ENCODE results near the gene DHRS7C. TPM values are rescaled to one million over a fixed set of nuclear protein-coding genes. Genes with fewer than 3 reads are reported as not detected.

DHRS7C gene
- total RNA-seq, 1 donor: not detected

DNA sequence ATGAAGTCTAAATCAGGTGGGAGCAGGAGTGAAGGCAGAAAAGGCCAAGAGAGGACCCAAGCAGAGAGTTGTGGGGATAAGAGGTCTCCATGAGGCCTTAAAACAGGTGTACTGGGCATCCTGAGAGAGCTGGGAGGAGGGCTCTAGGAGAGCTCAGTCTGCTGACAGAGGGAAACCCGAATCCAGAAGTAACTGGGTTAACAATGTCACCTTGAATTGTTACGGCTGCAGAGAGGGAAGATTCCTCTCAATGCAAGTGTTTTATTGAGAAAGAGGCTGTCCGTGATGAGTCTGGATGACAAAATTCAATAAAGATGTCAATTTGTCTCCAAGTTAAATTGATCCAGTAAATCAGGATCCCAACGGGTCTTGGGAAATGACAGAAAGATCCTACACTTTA lies 8.3 kb downstream of the DHRS7C start:
- no peak overlapping the region for H3K4me3 ChIP-seq (ENCODE audit: low read depth, low read length)
- TF ChIP-seq, protein P1, sequence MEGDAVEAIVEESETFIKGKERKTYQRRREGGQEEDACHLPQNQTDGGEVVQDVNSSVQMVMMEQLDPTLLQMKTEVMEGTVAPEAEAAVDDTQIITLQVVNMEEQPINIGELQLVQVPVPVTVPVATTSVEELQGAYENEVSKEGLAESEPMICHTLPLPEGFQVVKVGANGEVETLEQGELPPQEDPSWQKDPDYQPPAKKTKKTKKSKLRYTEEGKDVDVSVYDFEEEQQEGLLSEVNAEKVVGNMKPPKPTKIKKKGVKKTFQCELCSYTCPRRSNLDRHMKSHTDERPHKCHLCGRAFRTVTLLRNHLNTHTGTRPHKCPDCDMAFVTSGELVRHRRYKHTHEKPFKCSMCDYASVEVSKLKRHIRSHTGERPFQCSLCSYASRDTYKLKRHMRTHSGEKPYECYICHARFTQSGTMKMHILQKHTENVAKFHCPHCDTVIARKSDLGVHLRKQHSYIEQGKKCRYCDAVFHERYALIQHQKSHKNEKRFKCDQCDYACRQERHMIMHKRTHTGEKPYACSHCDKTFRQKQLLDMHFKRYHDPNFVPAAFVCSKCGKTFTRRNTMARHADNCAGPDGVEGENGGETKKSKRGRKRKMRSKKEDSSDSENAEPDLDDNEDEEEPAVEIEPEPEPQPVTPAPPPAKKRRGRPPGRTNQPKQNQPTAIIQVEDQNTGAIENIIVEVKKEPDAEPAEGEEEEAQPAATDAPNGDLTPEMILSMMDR (IDR thresholded peaks at IDR 0.05; ENCODE audit: insufficient read depth, low read length): no peak
- no peak for DNase-seq (ENCODE audit: low read depth)

DNA sequence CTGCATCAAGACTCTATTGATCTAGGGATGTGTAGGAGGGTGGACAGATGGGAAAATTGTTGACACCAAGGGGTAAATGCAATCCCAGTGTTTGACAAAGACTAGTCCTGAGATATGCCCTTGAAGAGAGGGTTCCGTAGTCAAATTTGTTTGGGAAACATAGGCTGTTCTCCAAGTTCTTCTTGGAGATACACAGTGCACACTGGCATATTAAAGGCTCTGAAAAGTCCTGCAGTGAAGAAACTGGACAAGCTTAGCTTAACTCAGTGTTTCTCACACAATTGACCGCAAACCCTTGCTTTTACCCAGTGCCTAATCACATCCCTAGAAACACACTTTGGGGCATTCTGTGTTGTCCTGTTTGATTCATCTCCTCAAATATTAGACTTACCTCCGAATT lies 10.8 kb downstream of the DHRS7C start:
- no peak overlapping the region for H3K4me3 ChIP-seq (ENCODE audit: low read depth, low read length)
- no peak for DNase-seq (ENCODE audit: low read depth)
- TF ChIP-seq, protein P1 (IDR thresholded peaks at IDR 0.05; ENCODE audit: insufficient read depth, low read length): no peak

DNA sequence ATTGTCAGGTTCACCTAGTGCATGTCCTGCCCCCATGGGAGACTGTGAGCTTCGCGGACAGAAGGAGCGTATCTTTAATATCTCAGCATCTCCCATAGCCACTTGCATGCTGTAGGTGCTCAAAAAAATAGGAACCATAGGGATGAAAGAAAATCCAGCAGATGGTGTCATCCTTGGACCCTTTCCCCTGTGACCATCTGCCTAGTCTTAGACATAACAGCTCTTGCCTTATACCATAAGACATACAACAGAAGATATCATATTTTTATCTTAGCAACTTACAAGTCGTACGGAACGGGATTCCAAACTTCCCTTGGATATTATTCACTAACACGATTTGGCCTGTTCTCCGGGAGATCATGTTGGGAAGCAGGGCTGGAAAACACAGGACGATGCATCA lies 14.5 kb downstream of the DHRS7C start:
- TF ChIP-seq, protein P1 (IDR thresholded peaks at IDR 0.05; ENCODE audit: insufficient read depth, low read length): no peak
- no peak overlapping the region for H3K4me3 ChIP-seq (ENCODE audit: low read depth, low read length)
- no peak for DNase-seq (ENCODE audit: low read depth)

DNA sequence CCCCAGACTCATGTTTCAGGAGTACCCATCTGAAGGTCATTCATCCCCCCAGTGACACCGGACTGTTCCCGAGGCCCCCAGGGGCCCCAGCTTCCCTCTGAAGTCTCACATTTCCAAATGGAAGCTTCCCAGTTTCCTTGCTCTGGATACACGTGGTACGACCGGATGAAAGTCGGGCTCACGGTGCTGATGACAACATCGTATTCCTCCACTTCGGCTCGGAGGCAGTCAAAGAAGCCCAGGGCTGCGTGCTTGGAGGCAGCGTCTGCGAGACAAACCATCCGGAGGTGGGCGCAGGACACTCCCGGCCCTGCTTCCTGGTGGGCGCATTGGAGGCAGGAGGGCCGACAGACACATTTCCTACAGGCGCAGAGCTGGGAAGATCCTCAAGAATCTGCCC lies 18.7 kb downstream of the DHRS7C start:
- no peak for DNase-seq (ENCODE audit: low read depth)
- TF ChIP-seq, protein P1 (IDR thresholded peaks at IDR 0.05; ENCODE audit: insufficient read depth, low read length): no peak
- no peak overlapping the region for H3K4me3 ChIP-seq (ENCODE audit: low read depth, low read length)

DNA sequence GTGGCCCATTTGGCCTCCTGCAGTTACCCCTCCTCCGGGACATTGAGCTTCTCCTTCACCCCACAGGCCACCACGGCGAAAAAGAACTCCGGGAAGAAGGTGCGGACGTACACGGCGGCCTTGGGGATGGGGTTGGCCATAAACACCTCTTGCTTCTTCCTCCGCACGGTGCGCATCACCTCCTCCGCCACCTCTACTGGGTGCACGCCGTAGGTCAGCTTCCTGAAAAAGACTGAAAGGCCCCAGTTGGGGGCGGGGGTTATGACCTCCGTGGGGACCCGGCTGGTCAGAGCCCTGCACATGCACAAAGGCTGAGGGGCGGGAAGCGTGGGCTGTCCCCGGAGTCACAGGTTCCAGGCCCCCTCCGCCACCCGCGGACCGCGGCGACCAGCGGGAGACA lies 19.9 kb downstream of the DHRS7C start:
- no peak overlapping the region for H3K4me3 ChIP-seq (ENCODE audit: low read depth, low read length)
- TF ChIP-seq, protein P1 (IDR thresholded peaks at IDR 0.05; ENCODE audit: insufficient read depth, low read length): no peak
- no peak for DNase-seq (ENCODE audit: low read depth)

DNA sequence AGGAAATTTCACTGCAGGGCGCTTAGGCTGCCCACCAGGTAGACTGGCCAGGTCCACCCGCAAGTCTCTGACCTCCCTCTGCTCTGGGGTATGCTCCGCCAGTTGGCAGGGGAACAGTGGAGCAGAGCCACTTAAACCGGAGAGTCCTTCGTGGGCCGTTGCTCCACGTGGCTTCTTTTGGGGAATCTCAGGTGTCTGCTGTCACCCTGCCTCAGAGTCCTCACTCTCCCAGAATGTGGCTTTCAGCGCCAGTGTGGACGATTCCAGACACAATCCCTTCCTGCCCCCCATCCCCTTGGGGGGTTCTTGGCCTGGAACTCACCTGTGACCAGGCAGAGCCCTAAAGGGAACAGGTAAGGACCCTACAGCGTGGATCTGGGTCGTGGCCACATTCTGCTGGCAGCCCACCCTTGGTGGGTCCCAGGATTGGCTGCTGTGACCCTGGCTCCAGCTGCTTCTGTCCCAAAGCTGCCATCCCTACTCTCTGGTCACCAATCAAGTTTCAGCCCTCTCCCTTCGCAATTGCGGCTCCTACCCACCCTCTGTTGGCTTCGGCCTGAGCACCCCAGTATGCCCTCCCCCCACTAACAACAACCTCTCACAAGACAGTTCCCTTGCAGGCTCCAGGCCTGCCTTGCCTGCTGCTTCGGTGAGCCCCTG lies 22.2 kb downstream of the DHRS7C start:
- TF ChIP-seq, protein P1 (IDR thresholded peaks at IDR 0.05; ENCODE audit: insufficient read depth, low read length): no peak
- DNase-seq (ENCODE audit: low read depth): no peak
- H3K4me3 ChIP-seq (ENCODE audit: low read depth, low read length): no peak overlapping the region

DNA sequence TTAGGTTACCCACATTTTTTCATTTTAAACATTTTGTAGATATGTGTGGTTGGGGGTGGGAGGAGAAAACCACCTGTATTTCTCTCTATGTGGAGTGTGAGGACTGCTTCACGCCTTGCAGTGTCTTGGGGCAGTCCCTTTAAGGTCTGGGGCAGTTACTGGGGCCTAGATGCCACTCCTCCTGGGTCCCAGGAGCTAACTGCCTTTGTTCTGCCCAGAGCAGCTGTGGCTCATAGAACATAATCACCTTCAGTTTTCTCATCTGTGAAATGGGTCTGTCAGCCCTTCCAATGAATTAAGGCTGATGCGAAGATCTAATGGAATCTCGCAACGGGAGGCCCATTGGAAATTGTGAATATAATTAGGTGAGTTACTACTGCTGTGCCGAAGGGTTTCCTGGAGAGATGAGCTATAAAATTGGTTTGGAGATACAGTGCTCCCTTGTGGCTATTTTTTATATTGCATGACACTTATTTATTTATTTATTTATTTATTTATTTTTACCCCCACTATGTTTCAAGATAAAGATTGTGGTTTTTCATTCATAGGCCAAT lies 22.9 kb downstream of the DHRS7C start:
- peak; percentile 30 for DNase-seq (ENCODE audit: low read depth)
- no peak overlapping the region for H3K4me3 ChIP-seq (ENCODE audit: low read depth, low read length)
- TF ChIP-seq, protein P1 (IDR thresholded peaks at IDR 0.05; ENCODE audit: insufficient read depth, low read length): peak; percentile 24
